ENCODE results near the gene CCDC86. TPM values are rescaled to one million over a fixed set of nuclear protein-coding genes. Genes with fewer than 3 reads are reported as not detected.

CCDC86 gene
- total and polyA plus RNA-seq, 2 of the 4 experiments (the other 2 are of a cell fraction) = 9.5 to 34.0 TPM

DNA sequence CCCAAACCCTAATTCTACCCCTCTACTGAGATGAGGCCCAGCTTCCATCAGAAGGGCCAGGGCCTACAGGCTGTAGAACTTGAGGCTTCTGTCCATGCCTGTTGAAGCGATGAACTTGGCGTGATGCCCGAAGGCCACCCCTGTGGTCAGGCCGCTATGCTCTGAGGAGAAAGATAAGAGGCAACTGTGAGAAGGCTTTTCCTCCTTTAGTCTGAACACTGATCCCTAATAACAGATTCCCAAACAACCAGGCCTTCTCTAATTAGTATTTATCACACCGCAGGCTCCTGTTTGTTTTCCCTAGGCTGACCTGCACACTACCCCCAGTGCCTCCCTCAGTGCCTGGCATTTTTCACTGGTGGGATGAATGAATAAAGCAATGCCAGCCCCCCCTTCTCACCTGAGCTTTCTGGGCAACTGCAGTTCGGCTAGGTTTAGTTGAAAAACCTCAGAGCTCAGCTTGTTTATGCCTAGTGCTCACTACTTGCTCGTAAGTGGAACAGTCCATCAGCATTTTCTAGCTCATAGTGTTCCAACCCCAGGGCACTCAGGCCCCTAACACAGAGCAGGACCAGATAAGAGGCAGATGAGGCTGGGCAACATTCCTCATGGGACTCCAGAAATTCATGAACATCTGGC lies 49.3 kb downstream of the CCDC86 start:
- intact Hi-C loops (cut with micrococcal nuclease) (no loop called here), in situ Hi-C loops (cut with MboI; ENCODE audit: low sequenced_read_pairs) (loop anchor here (5.0 kb wide), 1 partner anchor 54 kb away; no protein-coding TSS in a partner anchor), dilution Hi-C loops (cut with HindIII; ENCODE audit: low sequenced_read_pairs, unreplicated experiment) (no loop called here)
- no peaks in the 10 kb centered on the region; the same call in 1 of the 2 replicates for H4K20me1 ChIP-seq (ENCODE audit: insufficient read depth, low read length)
- H3K9ac ChIP-seq (ENCODE audit: low read depth, low read length) = no peak overlapping the region
- TF ChIP-seq RFX5 (IDR thresholded peaks at IDR 0.05; ENCODE audit: low read depth, low read length) (no peak), RAD21 (IDR thresholded peaks at IDR 0.05; ENCODE audit: low read length) (no peak), RCOR1 (IDR thresholded peaks at IDR 0.05; ENCODE audit: insufficient replicate concordance, low read length) (no peak)
- TF ChIP-seq, protein P1, sequence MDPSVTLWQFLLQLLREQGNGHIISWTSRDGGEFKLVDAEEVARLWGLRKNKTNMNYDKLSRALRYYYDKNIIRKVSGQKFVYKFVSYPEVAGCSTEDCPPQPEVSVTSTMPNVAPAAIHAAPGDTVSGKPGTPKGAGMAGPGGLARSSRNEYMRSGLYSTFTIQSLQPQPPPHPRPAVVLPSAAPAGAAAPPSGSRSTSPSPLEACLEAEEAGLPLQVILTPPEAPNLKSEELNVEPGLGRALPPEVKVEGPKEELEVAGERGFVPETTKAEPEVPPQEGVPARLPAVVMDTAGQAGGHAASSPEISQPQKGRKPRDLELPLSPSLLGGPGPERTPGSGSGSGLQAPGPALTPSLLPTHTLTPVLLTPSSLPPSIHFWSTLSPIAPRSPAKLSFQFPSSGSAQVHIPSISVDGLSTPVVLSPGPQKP (IDR thresholded peaks at IDR 0.05; ENCODE audit: borderline replicate concordance, low read depth, low read length) = no peak
- peaks cover 13% of the 10 kb centered on the region for H3K36me3 ChIP-seq (ENCODE audit: control insufficient read depth, insufficient read depth, low read length)
- no peaks in the 10 kb centered on the region for H3K27me3 ChIP-seq (ENCODE audit: control insufficient read depth, insufficient read depth, low read length)
- no peaks in the 10 kb centered on the region for H3K4me1 ChIP-seq (ENCODE audit: control insufficient read depth, insufficient read depth, low read length)
- H2BK20ac ChIP-seq (ENCODE audit: low read depth, low read length) = no peak overlapping the region
- H4K8ac ChIP-seq (ENCODE audit: low read depth in 2 of 2, low read length in 2 of 2) = no peak overlapping the region
- H2BK5ac ChIP-seq (ENCODE audit: low read depth, low read length, poor library complexity, severe bottlenecking) = no peak overlapping the region
- no peak overlapping the region for H3K18ac ChIP-seq (ENCODE audit: low read depth, low read length)
- H2AK9ac ChIP-seq (replicated peaks; ENCODE audit: low read depth, low read length, poor library complexity) = no peak overlapping the region
- no peak overlapping the region for H3K4ac ChIP-seq (ENCODE audit: low read depth, low read length)
- POLR2A ChIA-PET (ENCODE audit: unreplicated experiment) = no interaction called here
- H4K91ac ChIP-seq (ENCODE audit: insufficient read depth, low read depth, low read length) = no peak overlapping the region
- ATAC-seq (ENCODE audit: low read depth) (no peak), DNase-seq (peak; percentile 23)
- H3K4me2 ChIP-seq (ENCODE audit: low read depth, low read length) = no peak overlapping the region
- no peak overlapping the region for H2AK5ac ChIP-seq (ENCODE audit: low read depth, low read length)
- CTCF ChIA-PET = interaction anchor here (0.6 to 1.7 kb wide), 2 partner anchors 54 to 1718 kb away, joined by 3 to 7 read pairs; no protein-coding TSS in a partner anchor
- no peaks in the 10 kb centered on the region for H3K9me1 ChIP-seq (ENCODE audit: insufficient read depth, low read length)
- no peak overlapping the region for H3K27ac ChIP-seq (ENCODE audit: insufficient read depth, low read length)
- H3K79me1 ChIP-seq (ENCODE audit: low read depth in 1 of 2, low read length in 2 of 2) = no peaks in the 10 kb centered on the region; a peak in 2 of 4 replicates
- no peak overlapping the region for H2AFZ ChIP-seq (replicated peaks; ENCODE audit: low read length, poor library complexity)
- H2BK15ac ChIP-seq (ENCODE audit: low read depth, low read length) = no peak overlapping the region
- H3K9me3 ChIP-seq (ENCODE audit: control insufficient read depth, insufficient read depth, low read length) = no peaks in the 10 kb centered on the region
- no peak overlapping the region for H3K56ac ChIP-seq (ENCODE audit: extremely low read depth, insufficient read depth, low read length)
- H2BK120ac ChIP-seq (ENCODE audit: low read depth, low read length) = no peak overlapping the region
- no peak overlapping the region for H3K14ac ChIP-seq (replicated peaks; ENCODE audit: low read depth, low read length)
- WGBS, 2 experiments (ENCODE audit: extremely low coverage in 2 of 2, insufficient read length in 1 of 2) = no CpG with 5 or more reads among the region's 7 CpGs
- H4K5ac ChIP-seq (ENCODE audit: low read depth, low read length) = no peak overlapping the region
- no peak overlapping the region for H3K4me3 ChIP-seq (ENCODE audit: insufficient read depth, low read depth, low read length)
- H3K23ac ChIP-seq (ENCODE audit: low read depth, low read length) = no peak overlapping the region
- no TSS peak for BruUV-seq (replicated peaks)

All from IMR-90 (cell line).